Activated B cell treated with CpG ODN at 0.5 μM for 24 hours (primary cell): Measurements from ENCODE around the gene COX6B2. TPM values are rescaled to one million over a fixed set of nuclear protein-coding genes. Genes with fewer than 3 reads are reported as not detected.

Experiments
- ATAC-seq: fragments of 200-7000 bp; cut with Tn5 transposase; one replicate; pipeline ENCODE4 v1.10.0; 2021; ENCODE audit warnings: low read depth, mild to moderate bottlenecking, moderate library complexity
- CTCF ChIA-PET: fragments of 350-600 bp; sonication (Branson Sonifier 250); formaldehyde crosslinking; loops from one replicate; lab custom pipeline; 2021; ENCODE audit warnings: antibody characterized with exemption; lab: Charles Lee
- POLR2A ChIA-PET: fragments of 350-600 bp; sonication (Branson Sonifier 250); formaldehyde crosslinking; loops from one replicate; lab custom pipeline; 2021; ENCODE audit warnings: antibody characterized with exemption; lab: Charles Lee
- DNase-seq: peaks from one replicate; pipeline ENCODE4 v3.0.0; 2022
- H3K27ac Mint-ChIP-seq: one replicate; pipeline ENCODE4 v1.8.0; 2020; ENCODE audit warnings: mixed read lengths
- H3K27me3 Mint-ChIP-seq: one replicate; pipeline ENCODE4 v1.8.0; 2021; ENCODE audit warnings: mixed read lengths
- H3K36me3 Mint-ChIP-seq: one replicate; pipeline ENCODE4 v1.8.0; 2021; ENCODE audit warnings: low read depth, mixed read lengths
- H3K4me1 Mint-ChIP-seq: one replicate; pipeline ENCODE4 v1.8.0; 2021; ENCODE audit warnings: mixed read lengths
- H3K4me3 Mint-ChIP-seq: one replicate; pipeline ENCODE4 v1.8.0; 2020; ENCODE audit warnings: mild to moderate bottlenecking, mixed read lengths
- H3K9me3 Mint-ChIP-seq: one replicate; pipeline ENCODE4 v1.8.0; 2020; ENCODE audit warnings: mixed read lengths
- intact Hi-C: fragments of 100-400 bp; cut with micrococcal nuclease; formaldehyde crosslinking; loops from one replicate; pipeline ENCODE4 v1.15.1; 2024
- total RNA-seq: library from RNA; stranded (reverse); gene quantifications from 2 replicates; pipeline ENCODE4 v1.2.3, GENCODE V29; 2022
- TF ChIP-seq, protein P1 (sequence below): fragments of 200-600 bp; IDR thresholded peaks from one replicate; pipeline ENCODE4 v1.8.0; 2022; ENCODE audit warnings: antibody characterized with exemption, mild to moderate bottlenecking

The COX6B2 gene
- total RNA-seq, 1 donor from 2014 or later = not detected

- ATAC-seq (peak; percentile 47), DNase-seq (no peak)
- TF ChIP-seq, protein P1, sequence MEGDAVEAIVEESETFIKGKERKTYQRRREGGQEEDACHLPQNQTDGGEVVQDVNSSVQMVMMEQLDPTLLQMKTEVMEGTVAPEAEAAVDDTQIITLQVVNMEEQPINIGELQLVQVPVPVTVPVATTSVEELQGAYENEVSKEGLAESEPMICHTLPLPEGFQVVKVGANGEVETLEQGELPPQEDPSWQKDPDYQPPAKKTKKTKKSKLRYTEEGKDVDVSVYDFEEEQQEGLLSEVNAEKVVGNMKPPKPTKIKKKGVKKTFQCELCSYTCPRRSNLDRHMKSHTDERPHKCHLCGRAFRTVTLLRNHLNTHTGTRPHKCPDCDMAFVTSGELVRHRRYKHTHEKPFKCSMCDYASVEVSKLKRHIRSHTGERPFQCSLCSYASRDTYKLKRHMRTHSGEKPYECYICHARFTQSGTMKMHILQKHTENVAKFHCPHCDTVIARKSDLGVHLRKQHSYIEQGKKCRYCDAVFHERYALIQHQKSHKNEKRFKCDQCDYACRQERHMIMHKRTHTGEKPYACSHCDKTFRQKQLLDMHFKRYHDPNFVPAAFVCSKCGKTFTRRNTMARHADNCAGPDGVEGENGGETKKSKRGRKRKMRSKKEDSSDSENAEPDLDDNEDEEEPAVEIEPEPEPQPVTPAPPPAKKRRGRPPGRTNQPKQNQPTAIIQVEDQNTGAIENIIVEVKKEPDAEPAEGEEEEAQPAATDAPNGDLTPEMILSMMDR = no peak
- Mint-ChIP-seq H3K4me3 (peak overlapping the region; percentile 68), H3K36me3 (no peaks in the 10 kb centered on the region), H3K27ac (no peak overlapping the region), H3K9me3 (no peaks in the 10 kb centered on the region), H3K4me1 (peaks cover 14% of the 10 kb centered on the region), H3K27me3 (peaks cover 38% of the 10 kb centered on the region)
- ChIA-PET CTCF (no interaction called here), POLR2A (interaction anchor here (1.5 kb wide), 1 partner anchor 14 kb away, joined by 9 read pairs; the partner anchor contains the start of gene TMEM238)
- intact Hi-C loops = no loop called here
These were observed 15.3 kb upstream of the COX6B2 start for GRCh38 chr19:55369653-55370304.

DNA sequence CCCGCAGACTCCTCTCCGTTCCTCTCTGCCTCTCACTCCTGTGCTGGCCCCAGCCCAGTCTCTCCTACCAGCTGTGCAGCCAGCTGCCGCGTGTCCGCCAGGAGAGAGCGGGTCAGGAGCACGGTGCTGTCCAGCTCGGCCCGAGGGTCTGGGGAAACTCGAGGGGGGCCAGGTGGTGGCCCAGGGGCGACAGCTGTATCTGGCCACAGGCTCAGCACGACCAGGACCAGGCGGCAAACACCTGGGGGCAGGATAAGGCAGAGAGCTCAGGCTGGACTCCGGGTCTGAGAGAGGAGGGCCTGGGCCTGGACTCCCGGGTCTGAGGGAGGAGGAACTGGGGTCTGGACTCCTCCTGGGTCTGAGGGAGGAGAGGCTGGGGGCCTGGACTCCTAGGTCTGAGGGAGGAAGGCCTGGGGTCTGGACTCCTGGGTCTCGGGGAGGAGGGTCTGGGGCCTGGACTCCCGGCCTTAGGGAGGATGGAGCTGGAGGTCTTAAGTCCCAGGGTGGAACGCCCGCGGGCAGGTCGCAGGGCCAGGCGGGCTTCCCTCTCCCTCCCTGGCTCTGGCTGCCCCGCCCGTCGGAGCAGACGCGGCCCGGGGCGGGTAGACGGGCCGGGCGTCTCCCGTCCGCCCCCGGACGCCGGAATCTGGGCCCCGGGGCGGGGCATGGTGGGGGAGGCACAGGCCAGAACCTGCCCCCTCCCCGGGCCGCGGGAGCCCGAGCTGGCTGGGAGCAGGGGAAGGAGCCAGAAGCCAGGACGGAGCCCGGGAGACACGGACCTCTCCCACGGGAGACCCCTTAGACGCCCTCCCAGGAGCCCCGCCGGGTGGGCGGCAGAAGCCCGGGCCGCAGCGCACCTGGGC is 14.4 kb upstream of the COX6B2 start:
- ChIA-PET POLR2A (interaction anchor here (1.5 kb wide), 1 partner anchor 15 kb away, joined by 9 read pairs; the partner anchor contains the start of gene TMEM238), CTCF (no interaction called here)
- TF ChIP-seq, protein P1 = no peak
- no peaks in the 10 kb centered on the region for H3K36me3 Mint-ChIP-seq
- peak; percentile 58 for ATAC-seq
- no peak overlapping the region for H3K27ac Mint-ChIP-seq
- no peak overlapping the region for H3K4me3 Mint-ChIP-seq
- no peak for DNase-seq
- peaks cover 13% of the 10 kb centered on the region for H3K4me1 Mint-ChIP-seq
- intact Hi-C loops = no loop called here
- H3K27me3 Mint-ChIP-seq = peaks cover 35% of the 10 kb centered on the region
- no peaks in the 10 kb centered on the region for H3K9me3 Mint-ChIP-seq

GRCh38 chr19:55368106-55368505 is 13.6 kb upstream of the COX6B2 start:
- Mint-ChIP-seq H3K9me3 (no peaks in the 10 kb centered on the region), H3K27me3 (peaks cover 30% of the 10 kb centered on the region), H3K4me1 (peaks cover 10% of the 10 kb centered on the region), H3K27ac (no peak overlapping the region), H3K4me3 (no peak overlapping the region), H3K36me3 (no peaks in the 10 kb centered on the region)
- ChIA-PET CTCF (no interaction called here), POLR2A (interaction anchor here (1.5 kb wide), 1 partner anchor 16 kb away, joined by 9 read pairs; the partner anchor contains the start of gene TMEM238)
- ATAC-seq (no peak), DNase-seq (no peak)
- intact Hi-C loops = no loop called here
- TF ChIP-seq, protein P1 = no peak

DNA sequence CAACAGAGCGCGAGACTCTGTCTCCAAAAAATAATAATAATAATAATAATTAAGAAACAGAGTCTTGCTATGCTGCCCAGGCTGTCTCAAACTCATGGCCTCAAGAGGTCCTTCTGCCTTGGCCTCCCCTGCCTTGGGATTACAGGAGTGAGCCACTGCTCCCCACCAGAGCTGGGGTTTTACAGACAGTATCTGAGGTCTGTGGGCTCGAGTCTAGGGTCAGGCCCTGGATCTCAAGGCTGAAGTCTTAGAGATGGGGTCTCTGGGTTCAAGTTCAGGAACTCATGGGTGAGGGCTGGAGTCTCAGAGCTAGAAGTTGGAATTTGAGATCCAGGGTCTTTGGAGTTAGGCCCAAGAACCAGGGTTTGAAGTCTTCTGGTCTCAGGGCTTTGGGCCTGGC is 12.3 kb upstream of the COX6B2 start:
- intact Hi-C loops = no loop called here
- H3K36me3 Mint-ChIP-seq = no peaks in the 10 kb centered on the region

More for the DNA sequence above, 12.3 kb upstream of the COX6B2 start:
- POLR2A ChIA-PET = no interaction called here
- Mint-ChIP-seq H3K27me3 (peaks cover 26% of the 10 kb centered on the region), H3K4me3 (no peak overlapping the region), H3K4me1 (peaks cover 7% of the 10 kb centered on the region), H3K9me3 (no peaks in the 10 kb centered on the region), H3K27ac (no peak overlapping the region)
- DNase-seq (no peak), ATAC-seq (no peak)
- CTCF ChIA-PET = no interaction called here
- TF ChIP-seq, protein P1 = no peak
